Endometrial microvascular endothelial cells (primary cell): ENCODE measurements around the gene ARHGEF1. TPM values are rescaled to one million over a fixed set of nuclear protein-coding genes. Genes with fewer than 3 reads are reported as not detected.

ENCODE experiments used
- in situ Hi-C: cut with HindIII; loops from 2 replicates; pipeline ENCODE4 v1.10.0; 2017; ENCODE audit warnings: low sequenced_read_pairs, low pct_unique_long_range_greater_than_20kb; ENCODE audit errors: inconsistent ontology term
- total RNA-seq: library from RNA; depleted of rRNA; stranded (reverse); fragments of >200 nt; gene quantifications from one replicate; pipeline ENCODE4 v1.2.3, GENCODE V29; 2015; ENCODE audit errors: inconsistent ontology term

ARHGEF1 gene
- total RNA-seq, 1 donor from 2014 or later = 89.6 TPM

GRCh38 chr19:41877916-41878905 lies 4.8 kb upstream of the ARHGEF1 start:
- in situ Hi-C loops = no loop called here

- in situ Hi-C loops = no loop called here
Measured at GRCh38 chr19:41879080-41879479, 3.9 kb upstream of the ARHGEF1 start.

GRCh38 chr19:41879670-41880328 lies 3.2 kb upstream of the ARHGEF1 start:
- in situ Hi-C loops = no loop called here

GRCh38 chr19:41880329-41880708 lies 2.7 kb upstream of the ARHGEF1 start:
- in situ Hi-C loops = no loop called here

GRCh38 chr19:41883463-41883820 lies 458 bp downstream of the ARHGEF1 start:
- in situ Hi-C loops = no loop called here

- in situ Hi-C loops = no loop called here
Measured at GRCh38 chr19:41883821-41884733, 1.1 kb downstream of the ARHGEF1 start.

- in situ Hi-C loops = no loop called here
Measured at GRCh38 chr19:41886761-41887710, 4.1 kb downstream of the ARHGEF1 start.

GRCh38 chr19:41887711-41888382 lies 4.9 kb downstream of the ARHGEF1 start:
- in situ Hi-C loops = no loop called here

- in situ Hi-C loops = no loop called here
Measured at GRCh38 chr19:41888926-41889325, 5.9 kb downstream of the ARHGEF1 start.

GRCh38 chr19:41889896-41890295 lies 6.9 kb downstream of the ARHGEF1 start:
- in situ Hi-C loops = no loop called here

GRCh38 chr19:41890936-41891335 lies 8.0 kb downstream of the ARHGEF1 start:
- in situ Hi-C loops = no loop called here

- in situ Hi-C loops = no loop called here
Measured at GRCh38 chr19:41892173-41892902, 9.4 kb downstream of the ARHGEF1 start.

- in situ Hi-C loops = no loop called here
Measured at GRCh38 chr19:41893899-41894298, 10.9 kb downstream of the ARHGEF1 start.

- in situ Hi-C loops = no loop called here
Measured at GRCh38 chr19:41894350-41894749, 11.4 kb downstream of the ARHGEF1 start.

- in situ Hi-C loops = no loop called here
Measured at GRCh38 chr19:41895745-41896580, 13.0 kb downstream of the ARHGEF1 start.

- in situ Hi-C loops = no loop called here
Measured at GRCh38 chr19:41896581-41896942, 13.6 kb downstream of the ARHGEF1 start.
